ENCODE results near the gene KAT6B.

GRCh38 chr10:74863551-74863950 lies 37.2 kb downstream of the KAT6B start:
- TF ChIP-seq CTCF (conservative IDR thresholded peaks at IDR 0.05; ENCODE audit: low read depth, low read length) (no peak), EZH2 (IDR thresholded peaks at IDR 0.05; ENCODE audit: borderline replicate concordance, low read depth, low read length, poor library complexity, severe bottlenecking) (no peak)

Data from A673 (cell line).